Measurements from ENCODE around the gene IGSF21. TPM values are rescaled to one million over a fixed set of nuclear protein-coding genes. Genes with fewer than 3 reads are reported as not detected.

IGSF21 gene
- total RNA-seq, 1 donor from 2014 or later: 3.2 TPM

- Histone ChIP-seq H3K4me3 (no peak overlapping the region), H3K27me3 (no peaks in the 10 kb centered on the region), H3K4me1 (peaks cover 5% of the 10 kb centered on the region), H3K27ac (no peak overlapping the region), H3K36me3 (no peaks in the 10 kb centered on the region), H3K9me3 (no peaks in the 10 kb centered on the region)
- DNase-seq (ENCODE audit: extremely low spot score in 2 of 2): no peak
- intact Hi-C loops (cut with DNase I): no loop called here
- TF ChIP-seq POLR2A (IDR thresholded peaks at IDR 0.05) (no peak), POLR2AphosphoS5 (IDR thresholded peaks at IDR 0.05; ENCODE audit: insufficient read depth in 1 of 2, low read depth in 1 of 2) (no peak)
- TF ChIP-seq, protein P1, sequence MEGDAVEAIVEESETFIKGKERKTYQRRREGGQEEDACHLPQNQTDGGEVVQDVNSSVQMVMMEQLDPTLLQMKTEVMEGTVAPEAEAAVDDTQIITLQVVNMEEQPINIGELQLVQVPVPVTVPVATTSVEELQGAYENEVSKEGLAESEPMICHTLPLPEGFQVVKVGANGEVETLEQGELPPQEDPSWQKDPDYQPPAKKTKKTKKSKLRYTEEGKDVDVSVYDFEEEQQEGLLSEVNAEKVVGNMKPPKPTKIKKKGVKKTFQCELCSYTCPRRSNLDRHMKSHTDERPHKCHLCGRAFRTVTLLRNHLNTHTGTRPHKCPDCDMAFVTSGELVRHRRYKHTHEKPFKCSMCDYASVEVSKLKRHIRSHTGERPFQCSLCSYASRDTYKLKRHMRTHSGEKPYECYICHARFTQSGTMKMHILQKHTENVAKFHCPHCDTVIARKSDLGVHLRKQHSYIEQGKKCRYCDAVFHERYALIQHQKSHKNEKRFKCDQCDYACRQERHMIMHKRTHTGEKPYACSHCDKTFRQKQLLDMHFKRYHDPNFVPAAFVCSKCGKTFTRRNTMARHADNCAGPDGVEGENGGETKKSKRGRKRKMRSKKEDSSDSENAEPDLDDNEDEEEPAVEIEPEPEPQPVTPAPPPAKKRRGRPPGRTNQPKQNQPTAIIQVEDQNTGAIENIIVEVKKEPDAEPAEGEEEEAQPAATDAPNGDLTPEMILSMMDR (IDR thresholded peaks at IDR 0.05): no peak
These were observed 215.7 kb downstream of the IGSF21 start for GRCh38 chr1:18323259-18323658.

DNA sequence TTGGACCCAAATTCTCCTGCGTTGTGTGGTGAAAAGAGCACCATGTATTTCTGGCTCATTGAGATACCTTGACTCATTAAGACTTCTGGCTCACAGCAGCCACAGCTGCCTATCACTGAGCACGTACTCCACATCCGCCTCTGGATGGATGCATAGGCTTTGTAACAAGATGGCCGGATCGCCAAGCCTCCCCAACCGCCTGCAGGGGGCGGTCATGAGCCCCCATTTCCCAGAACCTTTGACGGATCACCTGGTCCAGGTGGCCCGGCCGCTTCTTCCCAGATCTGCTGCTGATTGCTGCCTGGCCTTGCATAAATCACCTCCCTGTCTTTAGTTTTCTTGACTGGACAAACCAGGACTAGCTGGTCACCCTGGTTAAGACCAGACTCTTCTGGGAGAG lies 216.6 kb downstream of the IGSF21 start:
- H3K4me3 ChIP-seq: no peak overlapping the region
- DNase-seq (ENCODE audit: extremely low spot score in 2 of 2): no peak
- intact Hi-C loops (cut with DNase I): no loop called here
- no peaks in the 10 kb centered on the region for H3K36me3 ChIP-seq
- H3K27me3 ChIP-seq: no peaks in the 10 kb centered on the region
- TF ChIP-seq POLR2AphosphoS5 (IDR thresholded peaks at IDR 0.05; ENCODE audit: insufficient read depth in 1 of 2, low read depth in 1 of 2): no peak
- TF ChIP-seq POLR2A (IDR thresholded peaks at IDR 0.05): no peak
- TF ChIP-seq, protein P1 (IDR thresholded peaks at IDR 0.05): no peak
- H3K4me1 ChIP-seq: peaks cover 5% of the 10 kb centered on the region
- H3K27ac ChIP-seq: no peak overlapping the region
- no peaks in the 10 kb centered on the region for H3K9me3 ChIP-seq

DNA sequence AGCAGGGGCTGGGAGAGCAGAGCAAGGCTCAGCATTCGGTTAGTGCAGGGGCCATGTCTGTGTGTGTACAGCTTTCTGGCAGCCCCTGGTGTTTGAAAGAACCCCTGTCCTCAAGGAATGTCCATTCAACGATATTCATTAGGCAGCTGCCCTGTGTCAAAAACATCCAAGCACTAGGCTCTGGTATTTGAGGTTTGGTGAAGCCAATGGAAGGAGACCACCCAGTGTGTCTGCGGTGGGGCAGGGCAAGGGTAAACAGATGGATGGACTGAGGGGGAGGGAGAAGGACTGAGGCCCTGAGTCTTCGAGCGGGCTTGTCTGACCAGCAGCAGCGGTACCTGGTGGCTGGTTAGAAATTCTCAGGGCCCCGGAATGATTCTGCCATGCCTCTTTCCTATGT lies 217.5 kb downstream of the IGSF21 start:
- H3K9me3 ChIP-seq: no peaks in the 10 kb centered on the region
- no peak overlapping the region for H3K27ac ChIP-seq
- H3K4me1 ChIP-seq: peaks cover 5% of the 10 kb centered on the region
- H3K36me3 ChIP-seq: no peaks in the 10 kb centered on the region
- DNase-seq (ENCODE audit: extremely low spot score in 2 of 2): no peak
- no peak overlapping the region for H3K4me3 ChIP-seq
- intact Hi-C loops (cut with DNase I): no loop called here
- no peak for TF ChIP-seq POLR2AphosphoS5 (IDR thresholded peaks at IDR 0.05; ENCODE audit: insufficient read depth in 1 of 2, low read depth in 1 of 2)
- TF ChIP-seq POLR2A (IDR thresholded peaks at IDR 0.05): no peak
- TF ChIP-seq, protein P1 (IDR thresholded peaks at IDR 0.05): no peak
- no peaks in the 10 kb centered on the region for H3K27me3 ChIP-seq

GRCh38 chr1:18326211-18326897 lies 218.8 kb downstream of the IGSF21 start:
- Histone ChIP-seq H3K27ac (no peak overlapping the region), H3K27me3 (no peaks in the 10 kb centered on the region), H3K9me3 (no peaks in the 10 kb centered on the region), H3K36me3 (no peaks in the 10 kb centered on the region), H3K4me3 (no peak overlapping the region), H3K4me1 (peaks cover 5% of the 10 kb centered on the region)
- intact Hi-C loops (cut with DNase I): no loop called here
- no peak for TF ChIP-seq POLR2AphosphoS5 (IDR thresholded peaks at IDR 0.05; ENCODE audit: insufficient read depth in 1 of 2, low read depth in 1 of 2)
- no peak for DNase-seq (ENCODE audit: extremely low spot score in 2 of 2)

GRCh38 chr1:18327650-18328049 lies 220.1 kb downstream of the IGSF21 start:
- Histone ChIP-seq H3K9me3 (no peaks in the 10 kb centered on the region), H3K4me3 (no peak overlapping the region), H3K27ac (no peak overlapping the region), H3K36me3 (no peaks in the 10 kb centered on the region), H3K27me3 (no peaks in the 10 kb centered on the region), H3K4me1 (peaks cover 5% of the 10 kb centered on the region)
- intact Hi-C loops (cut with DNase I): no loop called here
- no peak for DNase-seq (ENCODE audit: extremely low spot score in 2 of 2)
- TF ChIP-seq, protein P1 (IDR thresholded peaks at IDR 0.05): no peak
- TF ChIP-seq POLR2A (IDR thresholded peaks at IDR 0.05): no peak
- no peak for TF ChIP-seq POLR2AphosphoS5 (IDR thresholded peaks at IDR 0.05; ENCODE audit: insufficient read depth in 1 of 2, low read depth in 1 of 2)

Measured in vagina (tissue), 2 donors.